Measurements from ENCODE around the gene FAM110D. TPM values are rescaled to one million over a fixed set of nuclear protein-coding genes. Genes with fewer than 3 reads are reported as not detected.

The FAM110D gene
- total and polyA plus RNA-seq, 10 of the 15 experiments (the other 5 are each of a cell fraction or from before 2014, with no cell fraction given) = 0.06 TPM; not detected in 9

DNA sequence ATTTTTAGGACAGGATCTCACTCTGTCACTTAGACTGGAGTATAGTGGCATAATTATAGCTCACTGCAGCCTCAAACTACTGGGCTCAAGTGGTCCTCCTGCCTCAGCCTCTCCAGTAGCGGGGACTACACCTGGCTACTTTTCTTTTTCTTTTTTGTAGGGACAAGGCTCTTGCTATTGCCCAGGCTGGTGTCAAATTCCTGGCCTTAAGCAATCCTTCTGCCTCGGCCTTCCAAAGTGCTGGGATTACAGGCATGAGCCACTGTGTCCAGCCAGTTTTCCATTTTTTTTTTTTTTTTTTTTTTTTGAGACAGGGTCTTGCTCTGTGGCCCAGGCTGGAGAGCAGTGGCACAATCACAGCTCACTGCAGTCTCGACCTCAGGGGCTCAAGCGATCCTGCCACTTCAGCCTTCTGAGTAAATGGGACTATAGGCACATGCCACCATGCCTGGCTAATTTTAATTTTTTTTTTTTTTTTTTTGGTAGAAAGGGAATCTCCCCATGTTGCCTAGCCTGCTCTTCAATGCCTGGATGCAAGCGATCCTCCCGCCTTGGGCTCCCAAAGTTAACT, 54.5 kb downstream of the FAM110D start:
- ATAC-seq (no peak), DNase-seq (ENCODE audit: low read depth, low spot score) (no peak), FAIRE-seq (no peak)
- Histone ChIP-seq H3K36me3 (ENCODE audit: control insufficient read depth in 2 of 2, insufficient read depth in 2 of 2, low read length in 1 of 2) (no peaks in the 10 kb centered on the region), H3K9me3 (replicated peaks; ENCODE audit: control insufficient read depth, insufficient read depth, low read length) (no peaks in the 10 kb centered on the region), H3K4me3 (no peak overlapping the region), H4K20me1 (ENCODE audit: control insufficient read depth, insufficient read depth) (no peaks in the 10 kb centered on the region), H3K4me2 (ENCODE audit: control insufficient read depth, insufficient read depth) (no peak overlapping the region), H3K4me1 (ENCODE audit: control insufficient read depth, insufficient read depth, low read length) (no peaks in the 10 kb centered on the region), H3K79me2 (ENCODE audit: control insufficient read depth, insufficient read depth, low read length) (no peaks in the 10 kb centered on the region), H3K9ac (ENCODE audit: control insufficient read depth, insufficient read depth, low read length) (no peak overlapping the region), H2AFZ (ENCODE audit: control insufficient read depth, low read depth, low read length) (no peak overlapping the region), H3K27me3 (replicated peaks in 1 of 2; ENCODE audit: control insufficient read depth in 2 of 2, insufficient read depth in 2 of 2, low read length in 1 of 2) (no peaks in the 10 kb centered on the region), H3K27ac (ENCODE audit: control insufficient read depth, insufficient read depth) (no peak overlapping the region)
- in situ Hi-C loops (cut with MboI) (no loop called here), intact Hi-C loops (cut with micrococcal nuclease; ENCODE audit: unreplicated experiment) (no loop called here)
- TF ChIP-seq TBL1XR1 (IDR thresholded peaks at IDR 0.05; ENCODE audit: low read depth, low read length) (no peak), SREBF1 (IDR thresholded peaks at IDR 0.05; ENCODE audit: low read length) (no peak), GATAD2B (conservative IDR thresholded peaks at IDR 0.05; ENCODE audit: low read depth) (no peak), CREM (IDR thresholded peaks at IDR 0.05; ENCODE audit: low read depth) (no peak), BHLHE40 (IDR thresholded peaks at IDR 0.05; ENCODE audit: borderline replicate concordance in 1 of 2, low read depth in 2 of 2, low read length in 1 of 2) (no peak), KDM1A (IDR thresholded peaks at IDR 0.05; ENCODE audit: borderline replicate concordance) (no peak)
- TF ChIP-seq, protein P1, sequence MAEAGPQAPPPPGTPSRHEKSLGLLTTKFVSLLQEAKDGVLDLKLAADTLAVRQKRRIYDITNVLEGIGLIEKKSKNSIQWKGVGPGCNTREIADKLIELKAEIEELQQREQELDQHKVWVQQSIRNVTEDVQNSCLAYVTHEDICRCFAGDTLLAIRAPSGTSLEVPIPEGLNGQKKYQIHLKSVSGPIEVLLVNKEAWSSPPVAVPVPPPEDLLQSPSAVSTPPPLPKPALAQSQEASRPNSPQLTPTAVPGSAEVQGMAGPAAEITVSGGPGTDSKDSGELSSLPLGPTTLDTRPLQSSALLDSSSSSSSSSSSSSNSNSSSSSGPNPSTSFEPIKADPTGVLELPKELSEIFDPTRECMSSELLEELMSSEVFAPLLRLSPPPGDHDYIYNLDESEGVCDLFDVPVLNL (IDR thresholded peaks at IDR 0.05; ENCODE audit: low read depth, low read length) = no peak
- TF ChIP-seq, protein P2, sequence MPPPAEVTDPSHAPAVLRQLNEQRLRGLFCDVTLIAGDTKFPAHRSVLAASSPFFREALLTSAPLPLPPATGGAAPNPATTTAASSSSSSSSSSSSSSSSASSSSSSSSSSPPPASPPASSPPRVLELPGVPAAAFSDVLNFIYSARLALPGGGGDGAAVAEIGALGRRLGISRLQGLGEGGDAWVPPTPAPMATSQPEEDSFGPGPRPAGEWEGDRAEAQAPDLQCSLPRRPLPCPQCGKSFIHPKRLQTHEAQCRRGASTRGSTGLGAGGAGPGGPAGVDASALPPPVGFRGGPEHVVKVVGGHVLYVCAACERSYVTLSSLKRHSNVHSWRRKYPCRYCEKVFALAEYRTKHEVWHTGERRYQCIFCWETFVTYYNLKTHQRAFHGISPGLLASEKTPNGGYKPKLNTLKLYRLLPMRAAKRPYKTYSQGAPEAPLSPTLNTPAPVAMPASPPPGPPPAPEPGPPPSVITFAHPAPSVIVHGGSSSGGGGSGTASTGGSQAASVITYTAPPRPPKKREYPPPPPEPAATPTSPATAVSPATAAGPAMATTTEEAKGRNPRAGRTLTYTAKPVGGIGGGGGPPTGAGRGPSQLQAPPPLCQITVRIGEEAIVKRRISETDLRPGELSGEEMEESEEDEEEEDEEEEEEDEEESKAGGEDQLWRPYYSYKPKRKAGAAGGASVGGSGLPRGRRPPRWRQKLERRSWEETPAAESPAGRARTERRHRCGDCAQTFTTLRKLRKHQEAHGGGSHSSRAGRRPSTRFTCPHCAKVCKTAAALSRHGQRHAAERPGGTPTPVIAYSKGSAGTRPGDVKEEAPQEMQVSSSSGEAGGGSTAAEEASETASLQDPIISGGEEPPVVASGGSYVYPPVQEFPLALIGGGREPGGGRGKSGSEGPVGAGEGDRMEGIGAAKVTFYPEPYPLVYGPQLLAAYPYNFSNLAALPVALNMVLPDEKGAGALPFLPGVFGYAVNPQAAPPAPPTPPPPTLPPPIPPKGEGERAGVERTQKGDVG (CRISPR knock-in tag; IDR thresholded peaks at IDR 0.05) = no peak
- ChIA-PET POLR2A (no interaction called here), SMC1A (ENCODE audit: uncharacterized antibody, unreplicated experiment) (interaction anchor here (0.6 kb wide), 1 partner anchor 8 kb away, joined by 3 read pairs; no protein-coding TSS in a partner anchor), RAD21 (ENCODE audit: unreplicated experiment) (no interaction called here), CTCF (interaction anchor here (0.6 to 1.4 kb wide), 2 partner anchors 85 to 204 kb away, joined by 4 read pairs; no protein-coding TSS in a partner anchor)
- WGBS (ENCODE audit: insufficient coverage, insufficient replicate concordance, low lambda C conversion rate, missing lambda C conversion rate) = 48% methylated on average over 6 of the region's 6 CpGs
- no TSS peak for BruUV-seq (replicated peaks)

Other genes with a start within 250 kb of the FAM110D start
Only the 7 nearest of the 16 such genes appear.
- 9.4 and 10.8 TPM in 2 replicates for gene PDIK1L, start 47.3 kb upstream of the FAM110D start, total RNA-seq (2014; rRNA removed)
- 13.5 and 14.3 TPM in 2 replicates for gene PDIK1L, start 47.3 kb upstream of the FAM110D start, total RNA-seq (2014; rRNA removed; fragmentation: Illumina TruSeq; extraction: Trizol)
- gene PDIK1L, start 47.3 kb upstream of the FAM110D start, total RNA-seq (2021) = 11.9 and 13.7 TPM in 2 replicates
- 11.6 and 14.2 TPM in 2 replicates for gene PDIK1L, start 47.3 kb upstream of the FAM110D start, polyA plus RNA-seq (2011; rRNA removed)
- gene PDIK1L, start 47.3 kb upstream of the FAM110D start, polyA plus RNA-seq (2014; fragmentation: Illumina TruSeq; extraction: Trizol) = 10.3 and 13.7 TPM in 2 replicates
- gene PDIK1L, start 47.3 kb upstream of the FAM110D start, polyA plus RNA-seq (2014; fragmentation: Nextera tagmentation; extraction: Ambion mirVana) = 1 to 10 TPM; 4.0 to 9.5 TPM
- gene PDIK1L, start 47.3 kb upstream of the FAM110D start, polyA plus RNA-seq (2014; rRNA removed) = 4.5 and 6.7 TPM in 2 replicates
- 10 to 100 TPM; 10.7 to 15.9 TPM for gene PDIK1L, start 47.3 kb upstream of the FAM110D start, polyA plus RNA-seq (2016; fragmentation: Nextera tagmentation; extraction: Ambion mirVana)
- not detected in 2 replicates for gene C1orf232, start 9.9 kb downstream of the FAM110D start, total RNA-seq (2014; rRNA removed)
- gene C1orf232, start 9.9 kb downstream of the FAM110D start, total RNA-seq (2014; rRNA removed; fragmentation: Illumina TruSeq; extraction: Trizol) = not detected in 2 replicates
- not detected in 2 replicates for gene C1orf232, start 9.9 kb downstream of the FAM110D start, total RNA-seq (2021)
- not detected in 2 replicates for gene C1orf232, start 9.9 kb downstream of the FAM110D start, polyA plus RNA-seq (2011; rRNA removed)
- gene C1orf232, start 9.9 kb downstream of the FAM110D start, polyA plus RNA-seq (2014; fragmentation: Illumina TruSeq; extraction: Trizol) = not detected in 2 replicates
- not detected for gene C1orf232, start 9.9 kb downstream of the FAM110D start, polyA plus RNA-seq (2014; fragmentation: Nextera tagmentation; extraction: Ambion mirVana)
- gene C1orf232, start 9.9 kb downstream of the FAM110D start, polyA plus RNA-seq (2014; rRNA removed) = not detected in 2 replicates
- gene C1orf232, start 9.9 kb downstream of the FAM110D start, polyA plus RNA-seq (2016; fragmentation: Nextera tagmentation; extraction: Ambion mirVana) = not detected
- gene ZNF593, start 10.8 kb downstream of the FAM110D start, total RNA-seq (2014; rRNA removed) = 87.5 and 105 TPM in 2 replicates
- 20.8 and 22.8 TPM in 2 replicates for gene ZNF593, start 10.8 kb downstream of the FAM110D start, total RNA-seq (2014; rRNA removed; fragmentation: Illumina TruSeq; extraction: Trizol)
- 59.2 and 60.2 TPM in 2 replicates for gene ZNF593, start 10.8 kb downstream of the FAM110D start, total RNA-seq (2021)
- gene ZNF593, start 10.8 kb downstream of the FAM110D start, polyA plus RNA-seq (2011; rRNA removed) = 20.8 and 41.9 TPM in 2 replicates
- 2.8 and 15.1 TPM in 2 replicates for gene ZNF593, start 10.8 kb downstream of the FAM110D start, polyA plus RNA-seq (2014; fragmentation: Illumina TruSeq; extraction: Trizol)
- 10 to 100 TPM in 1 of 2 experiments, 1 to 10 TPM in 1; 7.7 to 20.1 TPM for gene ZNF593, start 10.8 kb downstream of the FAM110D start, polyA plus RNA-seq (2014; fragmentation: Nextera tagmentation; extraction: Ambion mirVana)
- gene ZNF593, start 10.8 kb downstream of the FAM110D start, polyA plus RNA-seq (2014; rRNA removed) = 133 and 156 TPM in 2 replicates
- gene ZNF593, start 10.8 kb downstream of the FAM110D start, polyA plus RNA-seq (2016; fragmentation: Nextera tagmentation; extraction: Ambion mirVana) = 100 to 1,000 TPM; 103 to 110 TPM
- 0.23 TPM in 1 of 2 replicates, not detected in the other for gene ZNF593OS, start 12.8 kb downstream of the FAM110D start, total RNA-seq (2014; rRNA removed)
- gene ZNF593OS, start 12.8 kb downstream of the FAM110D start, total RNA-seq (2014; rRNA removed; fragmentation: Illumina TruSeq; extraction: Trizol) = not detected in 2 replicates
- not detected in 2 replicates for gene ZNF593OS, start 12.8 kb downstream of the FAM110D start, total RNA-seq (2021)
- gene ZNF593OS, start 12.8 kb downstream of the FAM110D start, polyA plus RNA-seq (2011; rRNA removed) = not detected in 2 replicates
- gene ZNF593OS, start 12.8 kb downstream of the FAM110D start, polyA plus RNA-seq (2014; fragmentation: Illumina TruSeq; extraction: Trizol) = not detected in 2 replicates
- gene ZNF593OS, start 12.8 kb downstream of the FAM110D start, polyA plus RNA-seq (2014; fragmentation: Nextera tagmentation; extraction: Ambion mirVana) = under 1 TPM in 1 of 2 experiments, not detected in 1; 0.16 TPM
- not detected in 2 replicates for gene ZNF593OS, start 12.8 kb downstream of the FAM110D start, polyA plus RNA-seq (2014; rRNA removed)
- 1 to 10 TPM in 1 of 2 experiments, under 1 TPM in 1; 0.96 to 1.7 TPM for gene ZNF593OS, start 12.8 kb downstream of the FAM110D start, polyA plus RNA-seq (2016; fragmentation: Nextera tagmentation; extraction: Ambion mirVana)
- gene CNKSR1, start 18.4 kb downstream of the FAM110D start, total RNA-seq (2014; rRNA removed) = 0.87 and 1.2 TPM in 2 replicates
- gene CNKSR1, start 18.4 kb downstream of the FAM110D start, total RNA-seq (2014; rRNA removed; fragmentation: Illumina TruSeq; extraction: Trizol) = 0.37 and 0.40 TPM in 2 replicates
- gene CNKSR1, start 18.4 kb downstream of the FAM110D start, total RNA-seq (2021) = 1.1 TPM in 2 replicates
- 0.90 and 1.1 TPM in 2 replicates for gene CNKSR1, start 18.4 kb downstream of the FAM110D start, polyA plus RNA-seq (2011; rRNA removed)
- 0.11 and 0.82 TPM in 2 replicates for gene CNKSR1, start 18.4 kb downstream of the FAM110D start, polyA plus RNA-seq (2014; fragmentation: Illumina TruSeq; extraction: Trizol)
- gene CNKSR1, start 18.4 kb downstream of the FAM110D start, polyA plus RNA-seq (2014; fragmentation: Nextera tagmentation; extraction: Ambion mirVana) = under 1 TPM; 0.06 to 0.15 TPM
- 1.2 and 1.5 TPM in 2 replicates for gene CNKSR1, start 18.4 kb downstream of the FAM110D start, polyA plus RNA-seq (2014; rRNA removed)
- gene CNKSR1, start 18.4 kb downstream of the FAM110D start, polyA plus RNA-seq (2016; fragmentation: Nextera tagmentation; extraction: Ambion mirVana) = under 1 TPM; 0.33 to 0.95 TPM
- gene CATSPER4, start 31.5 kb downstream of the FAM110D start, total RNA-seq (2014; rRNA removed) = not detected in 2 replicates
- not detected in 2 replicates for gene CATSPER4, start 31.5 kb downstream of the FAM110D start, total RNA-seq (2014; rRNA removed; fragmentation: Illumina TruSeq; extraction: Trizol)
- gene CATSPER4, start 31.5 kb downstream of the FAM110D start, total RNA-seq (2021) = 0.13 TPM in 1 of 2 replicates, not detected in the other
- not detected in 2 replicates for gene CATSPER4, start 31.5 kb downstream of the FAM110D start, polyA plus RNA-seq (2011; rRNA removed)
- gene CATSPER4, start 31.5 kb downstream of the FAM110D start, polyA plus RNA-seq (2014; fragmentation: Illumina TruSeq; extraction: Trizol) = not detected in 2 replicates
- gene CATSPER4, start 31.5 kb downstream of the FAM110D start, polyA plus RNA-seq (2014; fragmentation: Nextera tagmentation; extraction: Ambion mirVana) = not detected
- not detected in 2 replicates for gene CATSPER4, start 31.5 kb downstream of the FAM110D start, polyA plus RNA-seq (2014; rRNA removed)
- not detected for gene CATSPER4, start 31.5 kb downstream of the FAM110D start, polyA plus RNA-seq (2016; fragmentation: Nextera tagmentation; extraction: Ambion mirVana)
- gene CEP85, start 75.1 kb downstream of the FAM110D start, total RNA-seq (2014; rRNA removed) = 22.1 and 22.2 TPM in 2 replicates
- gene CEP85, start 75.1 kb downstream of the FAM110D start, total RNA-seq (2014; rRNA removed; fragmentation: Illumina TruSeq; extraction: Trizol) = 22.2 and 22.8 TPM in 2 replicates
- 17.9 and 20.9 TPM in 2 replicates for gene CEP85, start 75.1 kb downstream of the FAM110D start, total RNA-seq (2021)
- 22.9 and 26.8 TPM in 2 replicates for gene CEP85, start 75.1 kb downstream of the FAM110D start, polyA plus RNA-seq (2011; rRNA removed)
- 20.4 and 24.5 TPM in 2 replicates for gene CEP85, start 75.1 kb downstream of the FAM110D start, polyA plus RNA-seq (2014; fragmentation: Illumina TruSeq; extraction: Trizol)
- gene CEP85, start 75.1 kb downstream of the FAM110D start, polyA plus RNA-seq (2014; fragmentation: Nextera tagmentation; extraction: Ambion mirVana) = 1 to 10 TPM; 8.4 to 8.6 TPM
- gene CEP85, start 75.1 kb downstream of the FAM110D start, polyA plus RNA-seq (2014; rRNA removed) = 23.5 and 25.7 TPM in 2 replicates
- gene CEP85, start 75.1 kb downstream of the FAM110D start, polyA plus RNA-seq (2016; fragmentation: Nextera tagmentation; extraction: Ambion mirVana) = 10 to 100 TPM; 17.5 to 19.6 TPM